Suprapubic skin (tissue), 4 donors: ENCODE results near the gene ZNF397. TPM values are rescaled to one million over a fixed set of nuclear protein-coding genes. Genes with fewer than 3 reads are reported as not detected.

Experiments
- DNase-seq, 2 donors: peaks; one replicate each; pipeline ENCODE4 v3.0.0-alpha.2; 2019; ENCODE audit warnings: low spot score in 2 of 2
- H3K27ac ChIP-seq: fragments of 200-600 bp; sonication (generic); one replicate; pipeline ENCODE4 v1.5.1; 2019
- H3K27me3 ChIP-seq: fragments of 200-600 bp; sonication (generic); one replicate; pipeline ENCODE4 v1.5.1; 2019
- H3K36me3 ChIP-seq: fragments of 200-600 bp; sonication (generic); one replicate; pipeline ENCODE4 v1.5.1; 2019
- H3K4me1 ChIP-seq: fragments of 200-600 bp; sonication (generic); one replicate; pipeline ENCODE4 v1.5.1; 2019
- H3K4me3 ChIP-seq: fragments of 200-600 bp; sonication (generic); one replicate; pipeline ENCODE4 v1.5.1; 2019; ENCODE audit warnings: mild to moderate bottlenecking
- H3K9me3 ChIP-seq: fragments of 200-600 bp; sonication (generic); one replicate; pipeline ENCODE4 v1.5.1; 2019
- CTCF ChIP-seq, 2 donors: fragments of 200-600 bp in 1 of 2; fragments of 450-650 bp in 1 of 2; sonication (generic) in 1 of 2; IDR thresholded peaks; one replicate each; pipeline ENCODE4 v1.5.1; 2016 to 2019; ENCODE audit warnings: antibody characterized with exemption in 2 of 2, mild to moderate bottlenecking in 1 of 2, moderate library complexity in 1 of 2
- EP300 ChIP-seq: sonication (generic); formaldehyde crosslinking; IDR thresholded peaks from one replicate; pipeline ENCODE4 v1.6.1; 2017; ENCODE audit warnings: antibody characterized with exemption
- POLR2A ChIP-seq, 2 donors: fragments of 450-650 bp; IDR thresholded peaks; one replicate each; pipeline ENCODE4 v1.6.1; 2017; ENCODE audit warnings: antibody characterized with exemption in 2 of 2, mild to moderate bottlenecking in 2 of 2, moderate library complexity in 2 of 2
- POLR2AphosphoS5 ChIP-seq, 3 donors: sonication (generic); formaldehyde crosslinking; IDR thresholded peaks; one replicate each; pipeline ENCODE4 v1.6.1; 2017; ENCODE audit warnings: antibody characterized with exemption in 3 of 3
- WGBS: methylation state at CpG from one replicate; pipeline ENCODE4 v1.1.5; 2018; 5-methylcytosine and 5-hydroxymethylcytosine counted together
- total RNA-seq, 4 donors: library from RNA; depleted of rRNA; stranded (reverse); fragments of >200 nt; gene quantifications; one replicate each; pipeline ENCODE4 v1.1.0, GENCODE V29; 2016

The ZNF397 gene
- total RNA-seq = 10 to 100 TPM; 13.2 to 41.0 (median 17.3) TPM

DNA sequence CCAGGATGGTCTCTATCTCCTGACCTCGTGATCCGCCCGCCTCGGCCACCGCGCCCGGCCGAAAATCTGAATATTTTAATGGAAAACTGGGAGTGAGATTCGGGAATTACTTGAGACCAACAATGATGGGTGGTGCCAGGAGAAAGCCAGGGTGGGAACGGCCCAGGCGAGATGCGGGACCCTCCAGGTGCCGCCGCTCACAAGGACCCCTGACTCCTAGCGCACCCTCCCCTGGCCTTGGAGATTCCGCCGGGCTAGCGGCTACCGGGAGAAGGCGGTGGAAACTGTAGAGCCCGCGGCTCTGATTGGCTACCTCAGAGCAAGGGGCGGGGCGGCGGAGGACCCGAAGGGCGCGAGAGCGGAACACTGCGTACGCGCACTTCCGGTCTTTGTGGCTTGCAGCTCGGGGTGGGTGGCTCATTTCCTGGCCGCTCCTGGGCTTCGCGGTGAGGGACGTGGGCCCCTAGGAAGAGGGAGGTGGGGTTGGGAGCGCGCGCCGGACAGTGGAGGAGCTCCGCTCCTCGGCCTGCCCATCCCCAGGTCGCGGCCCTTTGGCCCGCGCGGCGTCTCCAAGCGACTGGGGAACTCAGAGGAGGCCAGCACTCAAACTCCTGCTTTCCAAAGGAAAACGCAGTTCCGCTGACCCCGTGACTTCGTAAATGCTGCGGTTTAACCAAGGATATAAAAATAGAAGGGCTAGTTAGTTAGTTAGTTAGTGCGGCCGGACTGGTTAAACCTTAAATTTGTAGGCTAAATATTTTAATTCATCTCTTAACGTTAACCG lies at the start of gene ZNF397:
ZNF397 (plus strand) TSS at position 371 of the 784 bp plus-strand sequence. CDS start 1,437 bp downstream, outside the sequence.
- peaks cover 15% of the 10 kb centered on the region for H3K4me1 ChIP-seq
- H3K4me3 ChIP-seq = peak within 1 kb of the TSS; percentile 82
- no peaks in the 10 kb centered on the region for H3K27me3 ChIP-seq
- peak within 1 kb of the TSS; percentile 96 for H3K27ac ChIP-seq
- H3K36me3 ChIP-seq = peaks cover 34% of the 10 kb centered on the region
- TF ChIP-seq POLR2AphosphoS5 (IDR thresholded peaks at IDR 0.05) (peak in 2 of 3 donors; percentile 88 to 93), CTCF (IDR thresholded peaks at IDR 0.05) (no peak), POLR2A (IDR thresholded peaks at IDR 0.05) (peak; percentile 78 to 96), EP300 (no peak)
- no peaks in the 10 kb centered on the region for H3K9me3 ChIP-seq
- DNase-seq = peak; percentile 99
- under 1% methylated on average over 32 of the region's 60 CpGs for whole genome bisulfite sequencing

DNA sequence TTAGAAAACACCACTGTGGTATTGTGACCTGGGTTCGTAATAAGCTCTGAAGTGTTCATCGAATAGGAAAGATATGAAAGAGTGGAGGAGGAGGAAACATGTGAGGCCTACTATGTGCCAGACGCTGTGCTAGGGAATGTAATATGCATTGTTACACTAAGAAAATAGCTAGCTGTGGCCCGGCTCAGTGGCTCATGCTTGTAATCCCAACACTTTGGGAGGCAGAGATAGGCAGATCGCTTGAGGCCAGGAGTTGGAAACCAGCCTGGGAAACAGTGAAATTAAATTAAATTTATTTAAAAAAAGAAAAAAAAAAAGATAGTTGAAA lies 49.2 kb upstream of the ZNF397 start:
- no peak for DNase-seq
- Histone ChIP-seq H3K4me1 (no peaks in the 10 kb centered on the region), H3K9me3 (no peaks in the 10 kb centered on the region), H3K27ac (no peak overlapping the region), H3K36me3 (no peaks in the 10 kb centered on the region), H3K27me3 (no peaks in the 10 kb centered on the region), H3K4me3 (no peak overlapping the region)
- no peak for TF ChIP-seq EP300
- no peak for TF ChIP-seq POLR2AphosphoS5 (IDR thresholded peaks at IDR 0.05)
- no peak for TF ChIP-seq POLR2A (IDR thresholded peaks at IDR 0.05)
- TF ChIP-seq CTCF (IDR thresholded peaks at IDR 0.05) = no peak
- WGBS = 82% methylated on average over 5 of the region's 5 CpGs

DNA sequence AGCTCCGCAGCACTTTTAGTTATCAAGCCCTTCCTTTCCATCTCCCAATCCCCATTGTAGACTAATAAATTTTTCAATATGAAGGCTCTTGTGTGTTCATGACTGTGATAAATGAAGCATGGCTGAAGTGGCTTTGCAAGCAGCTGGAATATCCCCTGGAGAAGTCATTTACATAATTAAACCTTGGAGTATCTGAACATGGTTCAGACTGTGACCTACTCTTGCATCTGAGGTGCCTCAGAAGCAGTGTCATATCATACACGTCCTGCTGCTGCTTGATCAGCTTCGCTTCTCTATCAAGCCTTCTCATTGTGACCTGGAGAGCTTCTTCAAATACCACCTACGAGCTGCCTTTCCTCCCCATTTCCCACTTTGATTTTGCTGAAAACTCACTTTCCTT lies 48.4 kb upstream of the ZNF397 start:
- H3K9me3 ChIP-seq = no peaks in the 10 kb centered on the region
- no peak overlapping the region for H3K27ac ChIP-seq
- no peak overlapping the region for H3K4me3 ChIP-seq
- no peaks in the 10 kb centered on the region for H3K4me1 ChIP-seq
- H3K27me3 ChIP-seq = no peaks in the 10 kb centered on the region
- DNase-seq = no peak
- TF ChIP-seq CTCF (IDR thresholded peaks at IDR 0.05) (no peak), POLR2A (IDR thresholded peaks at IDR 0.05) (no peak), POLR2AphosphoS5 (IDR thresholded peaks at IDR 0.05) (no peak), EP300 (no peak)
- 96% methylated on average over 4 of the region's 4 CpGs for WGBS
- no peaks in the 10 kb centered on the region for H3K36me3 ChIP-seq

DNA sequence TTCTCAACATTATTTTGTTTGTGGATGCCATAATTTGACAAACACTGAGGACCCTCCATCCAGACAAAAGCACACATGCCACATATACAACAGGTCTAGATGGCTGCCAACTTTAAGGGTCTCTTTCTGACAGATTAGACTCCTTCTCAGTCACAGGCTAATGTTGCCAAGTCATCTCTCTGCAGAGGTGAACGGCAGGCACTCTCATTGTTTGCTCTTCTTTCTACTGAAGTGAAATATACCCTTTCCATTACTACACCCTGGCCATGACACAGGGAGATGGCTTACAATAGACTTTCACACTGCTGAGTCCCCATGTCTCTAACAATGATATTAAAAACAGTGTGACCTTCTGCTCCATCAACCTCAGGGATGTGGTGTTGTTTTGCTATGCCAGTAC lies 47.5 kb upstream of the ZNF397 start:
- DNase-seq = no peak
- H3K4me1 ChIP-seq = no peaks in the 10 kb centered on the region
- H3K4me3 ChIP-seq = no peak overlapping the region
- 88% methylated on average over 1 of the region's 1 CpG for WGBS
- H3K36me3 ChIP-seq = no peaks in the 10 kb centered on the region
- TF ChIP-seq EP300 (no peak), POLR2A (IDR thresholded peaks at IDR 0.05) (no peak), POLR2AphosphoS5 (IDR thresholded peaks at IDR 0.05) (no peak), CTCF (IDR thresholded peaks at IDR 0.05) (no peak)
- no peak overlapping the region for H3K27ac ChIP-seq
- no peaks in the 10 kb centered on the region for H3K9me3 ChIP-seq
- H3K27me3 ChIP-seq = no peaks in the 10 kb centered on the region

DNA sequence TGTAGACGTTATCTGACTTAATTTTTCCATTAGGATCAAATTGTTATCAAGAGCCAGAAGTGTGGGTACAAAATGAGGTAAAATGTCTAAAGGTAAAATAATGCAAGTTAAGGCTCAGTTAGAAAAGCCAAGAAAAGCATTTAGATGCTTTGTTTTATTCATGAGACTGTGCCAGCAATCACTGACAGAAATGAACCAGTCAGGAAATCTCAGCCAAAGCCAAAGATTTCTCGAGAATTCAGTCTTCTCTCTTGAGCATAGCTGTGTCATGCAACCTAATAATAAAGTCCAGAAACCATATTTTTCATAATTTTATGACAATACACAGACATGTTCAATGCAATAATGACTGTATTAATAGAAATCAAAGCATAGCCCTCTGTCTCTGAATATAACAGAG lies 43.5 kb upstream of the ZNF397 start:
- no peak for TF ChIP-seq CTCF (IDR thresholded peaks at IDR 0.05)
- 40% methylated on average over 2 of the region's 2 CpGs for WGBS

More for the DNA sequence above, 43.5 kb upstream of the ZNF397 start:
- Histone ChIP-seq H3K27me3 (no peaks in the 10 kb centered on the region), H3K27ac (no peak overlapping the region), H3K4me1 (no peaks in the 10 kb centered on the region), H3K4me3 (no peak overlapping the region), H3K36me3 (no peaks in the 10 kb centered on the region), H3K9me3 (no peaks in the 10 kb centered on the region)
- no peak for DNase-seq
